HG02852 (cell line): ENCODE measurements around the gene CD6.

Experiments used
- ATAC-seq: cut with Tn5 transposase; IDR thresholded peaks from one replicate; pipeline ENCODE4 v1.9.1; 2021; ENCODE audit warnings: mild to moderate bottlenecking, moderate library complexity; ENCODE audit not compliant: unreplicated experiment

CD6 gene

GRCh38 chr11:60971520-60971919 lies at the start of gene CD6:
Gene CD6 (plus strand): TSS chr11:60971680. CDS start chr11:60971866, 186 bp downstream.
- no peak for ATAC-seq

GRCh38 chr11:60921777-60922335 lies 49.6 kb upstream of the CD6 start:
- no peak for ATAC-seq

- ATAC-seq: no peak
Measured at GRCh38 chr11:60922906-60923305, 48.6 kb upstream of the CD6 start.

GRCh38 chr11:60923326-60923725 lies 48.2 kb upstream of the CD6 start:
- no peak for ATAC-seq

- no peak for ATAC-seq
Measured at GRCh38 chr11:60923800-60924109, 47.7 kb upstream of the CD6 start.

GRCh38 chr11:60924110-60924905 lies 47.2 kb upstream of the CD6 start, which contains the start of gene TMEM132A:
Gene TMEM132A (plus strand): TSS chr11:60924460. CDS start chr11:60924634, 174 bp downstream.
- ATAC-seq: peak; percentile 65

GRCh38 chr11:60924906-60925853 lies 46.3 kb upstream of the CD6 start:
- ATAC-seq: no peak

- no peak for ATAC-seq
Measured at GRCh38 chr11:60925868-60926267, 45.6 kb upstream of the CD6 start.

- ATAC-seq: no peak
Measured at GRCh38 chr11:60926500-60926899, 45.0 kb upstream of the CD6 start.

- ATAC-seq: no peak
Measured at GRCh38 chr11:60927061-60927592, 44.4 kb upstream of the CD6 start.

- ATAC-seq: no peak
Measured at GRCh38 chr11:60927600-60927999, 43.9 kb upstream of the CD6 start.

- ATAC-seq: no peak
Measured at GRCh38 chr11:60928563-60929001, 42.9 kb upstream of the CD6 start.

GRCh38 chr11:60929764-60930163 lies 41.7 kb upstream of the CD6 start:
- ATAC-seq: no peak

GRCh38 chr11:60930394-60930793 lies 41.1 kb upstream of the CD6 start:
- no peak for ATAC-seq

- no peak for ATAC-seq
Measured at GRCh38 chr11:60931917-60932316, 39.6 kb upstream of the CD6 start.

GRCh38 chr11:60932605-60933356 lies 38.7 kb upstream of the CD6 start:
- ATAC-seq: no peak

GRCh38 chr11:60933416-60934123 lies 37.9 kb upstream of the CD6 start:
- ATAC-seq: no peak

GRCh38 chr11:60934124-60934789 lies 37.2 kb upstream of the CD6 start:
- ATAC-seq: no peak
